Measurements from ENCODE around the gene FOLR1. TPM values are rescaled to one million over a fixed set of nuclear protein-coding genes. Genes with fewer than 3 reads are reported as not detected.

FOLR1 gene
- total and polyA plus RNA-seq, 2 of the 4 experiments (the other 2 are of a cell fraction), result 0.24 TPM; not detected in 1

DNA sequence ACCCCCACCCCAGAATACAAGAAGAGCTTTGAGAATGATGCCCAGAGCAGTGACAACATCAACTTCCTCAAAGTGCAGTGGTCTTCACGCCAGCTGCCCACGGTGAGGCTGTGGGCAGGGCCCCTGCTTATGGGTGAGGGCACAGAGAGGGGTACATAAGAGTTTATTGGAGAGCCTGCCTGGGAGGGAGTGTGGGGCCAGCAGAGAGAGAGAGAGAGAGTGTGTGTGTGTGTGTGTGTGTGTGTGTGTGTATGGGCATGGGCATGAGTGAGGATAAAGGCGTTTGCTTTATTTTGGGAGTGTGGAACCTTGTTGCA lies 42.5 kb downstream of the FOLR1 start:
- CTCF ChIA-PET, result no interaction called here
- intact Hi-C loops (cut with micrococcal nuclease) (no loop called here), in situ Hi-C loops (cut with MboI; ENCODE audit: low sequenced_read_pairs) (no loop called here), dilution Hi-C loops (cut with HindIII; ENCODE audit: low sequenced_read_pairs, unreplicated experiment) (no loop called here)
- DNase-seq, result no peak
- no TSS peak for BruUV-seq (replicated peaks)
- no peak overlapping the region for H3K4ac ChIP-seq (ENCODE audit: low read depth, low read length)
- TF ChIP-seq MAZ (IDR thresholded peaks at IDR 0.05; ENCODE audit: borderline replicate concordance, low read depth, low read length) (no peak), RAD21 (IDR thresholded peaks at IDR 0.05; ENCODE audit: low read length) (no peak), RCOR1 (IDR thresholded peaks at IDR 0.05; ENCODE audit: insufficient replicate concordance, low read length) (no peak), BHLHE40 (IDR thresholded peaks at IDR 0.05; ENCODE audit: low read depth, low read length) (no peak), CHD1 (IDR thresholded peaks at IDR 0.05; ENCODE audit: low read depth, low read length) (no peak), MAFK (IDR thresholded peaks at IDR 0.05; ENCODE audit: low read depth, low read length) (no peak), MXI1 (IDR thresholded peaks at IDR 0.05; ENCODE audit: borderline replicate concordance, low read depth, low read length) (no peak), RFX5 (IDR thresholded peaks at IDR 0.05; ENCODE audit: low read depth, low read length) (no peak)
- TF ChIP-seq, protein P1, sequence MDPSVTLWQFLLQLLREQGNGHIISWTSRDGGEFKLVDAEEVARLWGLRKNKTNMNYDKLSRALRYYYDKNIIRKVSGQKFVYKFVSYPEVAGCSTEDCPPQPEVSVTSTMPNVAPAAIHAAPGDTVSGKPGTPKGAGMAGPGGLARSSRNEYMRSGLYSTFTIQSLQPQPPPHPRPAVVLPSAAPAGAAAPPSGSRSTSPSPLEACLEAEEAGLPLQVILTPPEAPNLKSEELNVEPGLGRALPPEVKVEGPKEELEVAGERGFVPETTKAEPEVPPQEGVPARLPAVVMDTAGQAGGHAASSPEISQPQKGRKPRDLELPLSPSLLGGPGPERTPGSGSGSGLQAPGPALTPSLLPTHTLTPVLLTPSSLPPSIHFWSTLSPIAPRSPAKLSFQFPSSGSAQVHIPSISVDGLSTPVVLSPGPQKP (IDR thresholded peaks at IDR 0.05; ENCODE audit: borderline replicate concordance, low read depth, low read length), result no peak
- TF ChIP-seq, protein P2, sequence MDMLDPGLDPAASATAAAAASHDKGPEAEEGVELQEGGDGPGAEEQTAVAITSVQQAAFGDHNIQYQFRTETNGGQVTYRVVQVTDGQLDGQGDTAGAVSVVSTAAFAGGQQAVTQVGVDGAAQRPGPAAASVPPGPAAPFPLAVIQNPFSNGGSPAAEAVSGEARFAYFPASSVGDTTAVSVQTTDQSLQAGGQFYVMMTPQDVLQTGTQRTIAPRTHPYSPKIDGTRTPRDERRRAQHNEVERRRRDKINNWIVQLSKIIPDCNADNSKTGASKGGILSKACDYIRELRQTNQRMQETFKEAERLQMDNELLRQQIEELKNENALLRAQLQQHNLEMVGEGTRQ (IDR thresholded peaks at IDR 0.05; ENCODE audit: low read depth, low read length), result no peak
- TF ChIP-seq, protein P3, sequence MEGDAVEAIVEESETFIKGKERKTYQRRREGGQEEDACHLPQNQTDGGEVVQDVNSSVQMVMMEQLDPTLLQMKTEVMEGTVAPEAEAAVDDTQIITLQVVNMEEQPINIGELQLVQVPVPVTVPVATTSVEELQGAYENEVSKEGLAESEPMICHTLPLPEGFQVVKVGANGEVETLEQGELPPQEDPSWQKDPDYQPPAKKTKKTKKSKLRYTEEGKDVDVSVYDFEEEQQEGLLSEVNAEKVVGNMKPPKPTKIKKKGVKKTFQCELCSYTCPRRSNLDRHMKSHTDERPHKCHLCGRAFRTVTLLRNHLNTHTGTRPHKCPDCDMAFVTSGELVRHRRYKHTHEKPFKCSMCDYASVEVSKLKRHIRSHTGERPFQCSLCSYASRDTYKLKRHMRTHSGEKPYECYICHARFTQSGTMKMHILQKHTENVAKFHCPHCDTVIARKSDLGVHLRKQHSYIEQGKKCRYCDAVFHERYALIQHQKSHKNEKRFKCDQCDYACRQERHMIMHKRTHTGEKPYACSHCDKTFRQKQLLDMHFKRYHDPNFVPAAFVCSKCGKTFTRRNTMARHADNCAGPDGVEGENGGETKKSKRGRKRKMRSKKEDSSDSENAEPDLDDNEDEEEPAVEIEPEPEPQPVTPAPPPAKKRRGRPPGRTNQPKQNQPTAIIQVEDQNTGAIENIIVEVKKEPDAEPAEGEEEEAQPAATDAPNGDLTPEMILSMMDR (conservative IDR thresholded peaks at IDR 0.05; ENCODE audit: low read depth, low read length), result no peak
- no peak overlapping the region for H3K56ac ChIP-seq (ENCODE audit: extremely low read depth, insufficient read depth, low read length)
- H2BK120ac ChIP-seq (ENCODE audit: low read depth, low read length), result no peak overlapping the region
- no peak overlapping the region for H3K9ac ChIP-seq (ENCODE audit: low read depth, low read length)
- H4K20me1 ChIP-seq (ENCODE audit: insufficient read depth, low read length), result peaks cover 72% of the 10 kb centered on the region
- no peak overlapping the region for H2AK9ac ChIP-seq (replicated peaks; ENCODE audit: low read depth, low read length, poor library complexity)
- H2BK5ac ChIP-seq (ENCODE audit: low read depth, low read length, poor library complexity, severe bottlenecking), result no peak overlapping the region
- H3K14ac ChIP-seq (replicated peaks; ENCODE audit: low read depth, low read length), result no peak overlapping the region
- H3K4me3 ChIP-seq (ENCODE audit: insufficient read depth, low read depth, low read length), result no peak overlapping the region
- no peak overlapping the region for H2AFZ ChIP-seq (replicated peaks; ENCODE audit: low read length, poor library complexity)
- H3K23ac ChIP-seq (ENCODE audit: low read depth, low read length), result no peak overlapping the region
- H3K27me3 ChIP-seq (ENCODE audit: control insufficient read depth, insufficient read depth, low read length), result no peaks in the 10 kb centered on the region; the same call in 1 of the 2 replicates
- no peak overlapping the region for H3K18ac ChIP-seq (ENCODE audit: low read depth, low read length)
- no peak overlapping the region for H2BK20ac ChIP-seq (ENCODE audit: low read depth, low read length)
- H3K79me1 ChIP-seq (ENCODE audit: low read depth in 1 of 2, low read length in 2 of 2), result peaks cover 9 to 42% of the 10 kb centered on the region in 2 experiments
- no peak overlapping the region for H2BK15ac ChIP-seq (ENCODE audit: low read depth, low read length)
- H2AK5ac ChIP-seq (ENCODE audit: low read depth, low read length), result no peak overlapping the region
- no peaks in the 10 kb centered on the region for H3K9me1 ChIP-seq (ENCODE audit: insufficient read depth, low read length)
- H3K9me3 ChIP-seq (ENCODE audit: control insufficient read depth, insufficient read depth, low read length), result no peaks in the 10 kb centered on the region
- no peak for ATAC-seq (ENCODE audit: low read depth)
- H3K27ac ChIP-seq (ENCODE audit: insufficient read depth, low read length), result no peak overlapping the region
- H3K4me2 ChIP-seq (ENCODE audit: low read depth, low read length), result no peak overlapping the region
- peaks cover 1% of the 10 kb centered on the region; the same call in 1 of the 2 replicates for H3K4me1 ChIP-seq (ENCODE audit: control insufficient read depth, insufficient read depth, low read length)
- POLR2A ChIA-PET (ENCODE audit: unreplicated experiment), result interaction anchor here (0.7 kb wide), 1 partner anchor 9 kb away, joined by 3 read pairs; no protein-coding TSS in a partner anchor
- H4K8ac ChIP-seq (ENCODE audit: low read depth in 2 of 2, low read length in 2 of 2), result no peak overlapping the region
- H3K36me3 ChIP-seq (ENCODE audit: control insufficient read depth, insufficient read depth, low read length), result peaks cover 82% of the 10 kb centered on the region
- H4K5ac ChIP-seq (ENCODE audit: low read depth, low read length), result no peak overlapping the region
- no peak overlapping the region for H4K91ac ChIP-seq (ENCODE audit: insufficient read depth, low read depth, low read length)
- WGBS, 2 experiments (ENCODE audit: extremely low coverage in 2 of 2, insufficient read length in 1 of 2), result 60% methylated on average over 1 of the region's 3 CpGs; no CpG with 5 or more reads in 1 of the 2 experiments

Measured in IMR-90 (cell line).